Activated T-cell treated with anti-CD3 and anti-CD28 coated beads for 48 hours (primary cell): ENCODE results near the gene UBA5.

Source experiments
- DNase-seq: peaks from one replicate; pipeline ENCODE4 v3.0.0-alpha.2; 2020; ENCODE audit warnings: low read depth

Gene UBA5

DNA sequence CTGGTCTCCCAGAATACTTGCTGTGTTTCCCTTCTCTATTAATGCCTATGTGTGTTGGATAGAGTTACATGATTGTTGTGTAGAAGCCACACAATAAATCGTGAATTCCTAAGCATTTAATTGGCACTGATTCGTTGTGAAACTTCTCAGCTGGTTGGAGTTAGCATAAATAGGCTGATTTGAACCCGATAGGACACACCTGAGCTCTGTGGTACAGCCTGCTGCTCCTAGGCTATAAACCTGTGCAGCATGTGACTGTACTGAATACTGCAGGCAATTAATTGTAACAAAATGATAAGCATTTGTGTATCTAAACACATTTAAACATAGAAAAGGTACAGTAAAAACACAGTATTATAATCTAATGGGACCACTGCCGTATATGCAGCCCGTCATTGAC is 5.4 kb upstream of the UBA5 start:
- no peak for DNase-seq

DNA sequence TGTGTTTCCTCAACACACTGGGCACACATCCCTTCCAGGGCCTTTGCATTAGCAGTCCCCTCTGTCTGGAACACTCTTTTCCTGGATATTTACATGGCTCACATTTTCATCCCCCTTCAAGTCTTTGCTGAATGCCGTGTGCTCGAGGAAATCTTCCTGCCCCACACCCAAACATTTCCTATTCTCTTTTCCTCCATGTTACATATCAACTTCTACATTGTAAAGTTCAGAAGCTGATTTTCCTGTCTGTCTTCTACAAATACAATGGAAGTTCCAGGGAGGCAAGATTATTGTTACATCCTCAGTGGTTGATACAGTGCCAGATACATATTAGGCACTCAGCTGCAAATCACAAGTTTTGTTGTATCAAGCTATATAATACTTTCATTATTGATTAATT is 4.7 kb upstream of the UBA5 start:
- no peak for DNase-seq

DNA sequence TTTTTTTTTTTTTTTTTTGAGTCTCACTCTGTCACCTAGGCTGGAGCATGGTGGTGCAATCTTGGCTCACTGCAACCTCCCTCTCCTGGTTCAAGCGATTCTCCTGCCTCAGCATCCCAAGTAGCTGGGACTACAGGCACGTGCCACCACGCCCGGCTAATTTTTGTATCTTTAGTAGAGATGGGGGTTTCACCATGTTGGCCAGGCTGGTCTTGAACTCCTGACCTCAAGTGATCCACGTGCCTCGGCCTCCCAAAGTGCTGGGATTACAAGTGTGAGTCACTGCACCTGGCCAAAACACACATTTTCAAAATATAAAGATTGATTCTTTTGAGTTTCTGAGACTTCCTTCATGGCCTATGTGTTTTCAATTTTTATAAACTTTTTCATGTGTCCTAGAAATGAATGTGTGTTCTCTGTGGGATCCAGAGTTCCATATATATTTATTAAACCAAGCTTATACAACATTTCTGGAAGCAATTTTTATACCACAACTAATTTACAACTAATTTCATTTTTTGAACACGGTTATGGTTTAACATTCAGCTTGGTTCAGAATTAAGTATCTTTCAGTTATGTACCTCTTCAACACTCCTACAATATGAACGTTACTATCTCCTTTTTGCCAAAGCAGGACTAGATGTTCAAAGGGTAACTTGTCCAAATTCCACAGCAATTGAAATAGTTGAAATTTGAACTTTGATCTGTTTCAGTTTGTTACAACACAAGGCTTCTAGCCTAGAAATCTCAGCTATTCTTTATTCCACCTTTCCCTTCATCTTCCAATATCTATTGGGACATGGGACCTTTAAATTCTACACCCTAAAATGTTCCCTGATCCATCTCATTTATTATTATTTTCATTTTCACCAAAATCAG is 2.0 kb upstream of the UBA5 start:
- DNase-seq, result no peak

DNA sequence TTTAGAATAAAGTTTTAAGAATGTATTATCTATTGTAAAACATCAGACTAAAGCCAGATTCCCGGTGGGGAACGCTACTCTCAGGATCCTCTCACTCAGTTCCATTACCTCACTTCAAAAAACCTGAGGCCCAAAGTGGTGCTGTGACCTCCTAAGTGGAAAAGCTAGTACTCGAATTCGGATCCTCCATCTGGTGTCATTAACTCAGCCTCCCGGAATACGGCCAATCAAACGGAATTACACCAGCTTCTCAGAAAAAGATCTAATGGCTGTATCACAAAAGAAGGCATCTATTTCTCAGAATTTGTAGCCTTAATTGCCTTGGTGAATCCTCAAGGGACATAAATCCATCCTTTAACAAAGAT is 1.1 kb upstream of the UBA5 start:
- DNase-seq, result no peak

DNA sequence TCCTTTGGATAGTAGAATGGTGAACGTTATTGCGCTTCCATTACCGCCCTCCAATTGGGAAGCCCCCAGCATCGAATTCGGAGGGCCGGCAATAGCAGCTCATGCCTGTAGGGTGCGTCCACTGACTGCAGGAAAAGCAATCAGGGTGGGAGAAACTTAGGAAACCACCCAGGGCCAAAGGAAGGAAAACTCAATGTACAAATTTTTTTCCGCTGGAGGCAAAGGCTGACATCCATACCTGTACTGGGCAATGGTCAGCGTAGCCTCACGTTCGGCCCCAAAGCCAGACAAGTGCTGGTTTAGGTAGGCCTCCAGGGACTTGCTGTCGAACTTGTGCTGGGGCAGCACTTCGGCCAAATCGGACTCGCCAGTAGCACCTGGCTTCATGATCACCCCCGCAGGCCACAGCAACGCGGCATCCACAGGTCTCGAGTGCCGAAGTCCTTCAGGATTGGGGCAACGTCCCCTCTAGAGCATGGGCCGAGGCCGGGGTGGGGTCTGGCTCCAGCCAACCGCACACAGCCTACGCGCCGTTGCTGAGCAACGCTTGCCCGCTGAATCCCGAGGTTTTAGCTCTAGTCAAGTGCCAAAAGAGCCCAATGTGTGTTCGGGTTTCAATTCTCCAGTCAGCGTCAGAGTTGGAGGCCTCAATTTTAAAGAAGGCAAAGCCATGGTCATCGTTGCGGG is 621 bp upstream of the UBA5 start, which contains the start of gene ACAD11:
Gene ACAD11 (minus strand): TSS at position 445 of the 687 bp plus-strand sequence. CDS start 58 bp downstream, at position 387.
- DNase-seq, result peak; percentile 20

DNA sequence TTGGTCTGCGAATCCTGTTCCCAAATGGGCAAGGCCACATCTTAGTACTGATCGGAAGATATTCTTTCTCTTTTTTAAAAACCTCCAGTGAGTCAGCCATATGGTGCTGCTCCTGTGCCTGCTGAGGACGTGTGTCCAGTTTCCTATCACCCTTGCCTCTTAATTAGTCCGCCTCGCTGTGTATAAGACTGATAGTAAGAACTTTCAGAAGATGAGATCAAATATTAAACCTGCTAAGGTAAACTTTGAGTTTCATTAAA is 612 bp downstream of the UBA5 start:
- DNase-seq, result no peak

DNA sequence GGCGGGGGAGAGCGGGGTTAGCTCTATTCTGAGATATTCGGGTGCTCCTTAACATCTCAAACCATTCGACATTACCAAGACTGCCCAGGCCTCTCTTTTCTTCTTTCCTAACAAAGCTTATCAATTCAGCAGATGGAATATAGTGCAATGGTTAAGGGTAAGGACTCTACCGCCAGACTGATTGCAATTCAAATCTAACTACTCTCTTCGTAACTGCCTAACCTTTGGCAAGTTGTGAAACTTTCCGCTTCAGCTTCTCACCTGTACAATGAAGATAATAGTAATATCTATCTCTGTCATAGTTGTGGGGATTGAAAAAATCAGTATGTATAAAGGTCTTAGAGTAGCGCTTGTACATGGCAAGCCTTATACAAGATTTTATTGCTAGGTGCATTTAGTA is 972 bp downstream of the UBA5 start:
- DNase-seq, result no peak

DNA sequence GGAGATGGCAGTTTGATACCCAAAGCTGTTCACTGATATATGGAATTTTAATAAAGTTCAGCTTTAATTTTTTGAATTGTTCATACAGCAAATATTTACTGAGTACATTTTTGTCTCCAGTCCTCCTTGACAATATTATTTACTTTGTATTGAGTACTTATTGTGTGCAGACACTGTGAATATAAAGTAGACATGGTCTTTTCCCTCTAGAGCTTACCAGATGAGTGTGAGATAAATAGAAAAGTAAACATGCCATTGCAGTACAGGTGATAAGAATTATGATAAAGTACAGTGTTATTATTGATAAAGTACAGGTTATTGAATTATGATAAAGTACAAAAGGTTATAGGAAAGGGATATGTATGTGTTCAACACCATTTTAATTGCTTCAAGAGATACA is 2.1 kb downstream of the UBA5 start:
- no peak for DNase-seq

DNA sequence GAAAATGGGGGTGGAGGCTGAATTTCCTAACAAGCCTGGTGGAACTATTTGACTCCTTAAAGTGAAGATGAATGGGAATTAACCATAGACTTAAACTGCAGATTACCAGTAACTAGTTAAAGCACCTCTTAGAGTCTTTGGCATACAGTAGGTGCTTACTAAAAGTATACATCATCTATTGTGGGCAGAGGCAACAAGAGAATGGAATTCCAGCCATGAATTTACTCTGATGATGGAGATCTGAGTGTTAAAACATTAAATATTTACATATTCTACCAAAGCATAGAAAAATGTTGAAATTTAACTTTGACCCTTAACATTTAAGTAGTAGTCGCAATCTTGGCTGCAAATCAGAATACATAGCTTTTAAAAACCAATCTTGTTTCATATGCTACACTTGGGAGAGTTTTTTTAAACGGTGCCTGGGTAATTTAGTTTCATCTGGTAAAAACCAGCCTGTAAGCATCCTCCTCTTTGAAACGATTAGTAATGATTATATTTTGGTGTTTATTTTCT is 5.2 kb downstream of the UBA5 start:
- no peak for DNase-seq

DNA sequence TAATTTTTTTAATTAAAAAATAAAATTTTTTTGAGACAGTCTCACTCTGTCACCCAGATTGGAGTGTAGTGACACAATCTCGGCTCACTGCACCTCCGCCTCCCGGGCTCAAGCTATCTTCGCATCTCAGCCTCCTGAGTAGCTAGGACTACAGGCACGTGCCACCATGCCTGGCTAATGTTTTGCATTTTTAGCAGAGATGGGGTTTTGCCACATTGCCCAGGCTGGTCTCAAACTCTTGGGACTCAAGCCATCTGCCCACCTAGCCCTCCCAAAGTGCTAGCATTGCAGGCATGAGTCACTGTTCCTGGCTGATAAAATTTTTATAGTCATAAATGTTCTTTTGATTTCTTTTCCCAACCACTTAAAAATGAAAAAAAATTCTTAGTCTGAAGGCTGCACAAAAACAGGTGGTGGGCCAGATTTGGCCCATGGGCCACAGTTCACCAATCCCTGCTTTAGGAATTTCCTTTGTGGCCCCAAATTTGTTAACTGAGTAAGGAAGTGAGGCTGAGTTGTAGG is 9.2 kb downstream of the UBA5 start:
- no peak for DNase-seq

DNA sequence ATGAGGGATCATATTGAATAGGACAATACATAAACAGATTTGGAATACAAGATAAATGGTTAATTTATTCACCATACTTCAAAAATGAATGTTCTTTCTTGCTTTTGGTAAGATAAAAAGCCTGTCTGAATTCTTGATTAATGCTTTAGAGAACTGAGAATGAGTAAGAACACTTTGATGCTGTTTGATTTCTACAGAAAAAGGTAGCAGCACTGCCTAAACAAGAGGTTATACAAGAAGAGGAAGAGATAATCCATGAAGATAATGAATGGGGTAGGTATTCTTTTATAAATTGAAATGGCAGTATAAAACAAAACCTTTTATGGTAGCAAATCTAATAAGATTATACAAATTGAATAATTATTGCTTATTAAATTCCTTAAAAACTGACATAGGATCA is 15.3 kb downstream of the UBA5 start:
- no peak for DNase-seq

DNA sequence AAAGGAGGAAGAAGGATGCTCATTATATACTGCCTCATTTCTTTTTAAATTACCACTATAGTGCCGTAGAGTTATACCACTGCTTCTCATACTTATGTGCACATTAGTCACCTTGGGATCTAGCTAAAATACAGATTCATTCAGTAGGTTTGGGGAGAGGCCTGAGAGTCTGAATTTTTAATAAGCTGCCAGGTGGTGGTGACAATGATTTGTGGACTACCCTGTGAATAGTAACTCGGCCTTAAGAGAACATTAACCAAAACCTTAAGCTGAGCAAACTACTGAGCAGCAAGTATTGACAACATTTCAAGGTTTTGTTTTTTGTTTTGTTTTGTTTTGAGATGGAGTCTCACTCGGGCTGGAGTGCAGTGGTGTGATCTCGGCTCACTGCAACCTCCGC is 19.8 kb downstream of the UBA5 start:
- DNase-seq, result no peak

DNA sequence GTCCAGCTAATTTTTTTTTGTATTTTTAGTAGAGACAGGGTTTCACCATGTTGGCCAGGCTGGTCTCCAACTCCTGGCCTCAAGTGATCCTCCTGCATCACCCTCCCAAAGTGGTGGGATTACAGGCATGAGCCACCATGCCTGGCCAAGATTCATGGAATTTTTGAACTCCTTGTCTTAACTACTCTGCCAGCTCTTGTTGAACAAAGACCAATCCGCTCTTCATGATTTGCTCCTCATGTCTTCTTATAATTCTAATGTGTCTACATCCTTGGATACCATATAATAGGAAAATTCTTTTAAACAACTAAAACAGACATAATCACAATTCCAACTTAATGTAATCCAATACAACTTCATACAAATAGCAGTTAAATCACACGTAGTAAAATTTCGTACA is 21.3 kb downstream of the UBA5 start:
- DNase-seq, result no peak

DNA sequence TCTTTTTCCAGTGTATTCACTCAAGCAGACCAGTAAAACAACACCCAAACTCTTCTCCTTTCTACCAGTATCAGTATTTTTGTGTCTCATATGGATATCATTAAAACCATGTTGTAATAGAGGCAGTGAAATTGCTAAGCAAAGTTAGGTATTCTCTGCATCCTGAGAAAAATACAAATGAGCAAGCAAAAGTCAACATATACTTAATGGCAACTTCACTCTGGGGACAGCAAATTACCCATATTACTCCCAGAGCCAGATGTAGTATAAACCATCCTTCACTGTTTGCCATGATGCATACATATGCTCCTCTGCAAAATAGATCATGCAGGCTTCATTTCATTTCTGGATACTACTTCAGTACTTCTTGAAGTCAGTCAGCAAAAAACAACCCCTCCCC is 22.1 kb downstream of the UBA5 start:
- DNase-seq, result no peak

DNA sequence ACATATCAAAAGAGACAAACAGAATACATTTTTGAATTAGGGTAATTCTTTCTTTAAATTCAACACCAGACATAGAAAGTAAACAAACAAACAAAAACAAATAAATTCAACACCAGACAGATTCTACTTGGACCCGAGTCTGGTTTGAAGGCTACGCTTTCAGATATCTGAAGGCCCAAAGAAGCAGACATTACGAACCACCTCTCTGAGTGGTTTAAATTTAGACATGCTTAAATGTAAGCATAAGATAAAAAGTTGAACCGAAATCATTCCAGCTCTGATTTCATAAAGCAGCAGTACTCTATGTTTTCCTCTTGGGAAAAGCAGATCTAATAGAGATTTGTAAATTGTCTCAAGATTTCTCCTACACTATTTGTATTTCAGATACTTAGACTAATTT is 29.9 kb downstream of the UBA5 start:
- DNase-seq, result no peak

DNA sequence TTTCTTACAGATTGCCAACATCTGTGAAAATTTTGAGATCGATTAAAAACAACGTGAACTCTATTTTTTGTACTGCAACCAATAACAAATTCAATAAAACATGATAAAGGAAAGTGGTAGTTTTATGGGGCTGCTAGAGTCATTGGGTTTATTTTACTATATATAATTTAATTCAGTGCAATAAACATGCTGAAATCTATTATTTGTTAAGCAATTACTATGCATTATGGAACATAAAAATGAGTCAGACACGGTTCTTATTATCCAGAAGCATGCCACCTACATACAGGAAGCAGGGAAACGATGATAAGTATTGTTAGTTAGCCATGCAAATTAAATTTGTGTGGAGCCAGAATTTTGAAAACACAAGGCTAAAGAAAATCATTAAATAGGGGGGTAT is 34.9 kb downstream of the UBA5 start:
- no peak for DNase-seq

DNA sequence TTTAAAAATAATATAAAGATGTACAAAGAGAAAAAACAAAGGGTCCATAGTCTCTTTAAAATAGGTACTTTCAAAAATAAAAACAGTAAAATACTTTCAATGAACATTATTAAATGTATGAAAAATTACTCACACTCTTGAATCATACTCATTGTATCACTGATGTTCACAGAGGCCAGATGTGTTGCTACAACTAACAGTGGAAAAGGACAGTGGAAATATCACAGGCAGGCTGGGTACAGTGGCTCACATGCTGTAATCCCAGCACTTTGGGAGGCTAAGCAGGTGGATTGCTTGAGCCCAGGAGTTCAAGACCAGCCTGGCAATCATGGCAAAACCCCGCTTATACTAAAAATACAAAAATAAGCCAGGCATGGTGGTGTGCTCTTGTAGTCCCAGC is 35.3 kb downstream of the UBA5 start:
- DNase-seq, result no peak

DNA sequence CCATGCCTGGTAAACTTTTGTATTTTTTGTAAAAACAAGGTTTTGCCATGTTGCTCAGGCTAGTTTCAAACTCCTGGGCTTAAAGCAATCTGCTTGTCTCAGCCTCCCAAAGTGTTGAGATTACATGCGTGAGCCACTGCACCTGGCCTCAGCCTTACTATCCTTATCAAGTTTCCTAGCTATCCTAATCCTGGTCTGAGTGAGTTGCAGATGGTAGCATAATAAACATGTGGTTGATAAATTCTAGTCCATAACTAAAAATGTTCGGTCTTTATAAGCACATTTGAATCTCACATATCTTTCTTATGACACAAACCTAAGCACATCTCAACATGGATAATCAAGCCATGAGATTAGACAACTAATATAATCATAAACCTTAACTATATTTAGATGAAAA is 43.6 kb downstream of the UBA5 start:
- DNase-seq, result no peak

DNA sequence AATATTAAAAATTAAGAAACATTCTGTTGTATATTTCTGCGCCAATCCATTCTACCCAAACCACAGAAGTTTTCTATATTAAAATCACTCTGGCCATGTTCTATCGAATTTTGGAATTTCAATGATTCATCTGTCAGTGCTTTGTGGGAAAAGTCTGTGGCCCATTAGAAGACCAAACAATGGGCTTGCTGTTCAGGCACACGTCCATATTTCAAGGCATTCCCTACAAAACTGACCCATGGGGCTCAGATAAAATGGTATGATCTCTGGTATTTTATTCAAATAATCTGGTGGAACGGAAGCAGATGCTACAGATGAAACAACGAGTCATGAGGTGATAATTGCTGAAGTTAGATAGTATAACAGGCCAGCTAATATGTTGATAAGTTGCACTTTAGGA is 49.6 kb downstream of the UBA5 start:
- DNase-seq, result no peak

DNA sequence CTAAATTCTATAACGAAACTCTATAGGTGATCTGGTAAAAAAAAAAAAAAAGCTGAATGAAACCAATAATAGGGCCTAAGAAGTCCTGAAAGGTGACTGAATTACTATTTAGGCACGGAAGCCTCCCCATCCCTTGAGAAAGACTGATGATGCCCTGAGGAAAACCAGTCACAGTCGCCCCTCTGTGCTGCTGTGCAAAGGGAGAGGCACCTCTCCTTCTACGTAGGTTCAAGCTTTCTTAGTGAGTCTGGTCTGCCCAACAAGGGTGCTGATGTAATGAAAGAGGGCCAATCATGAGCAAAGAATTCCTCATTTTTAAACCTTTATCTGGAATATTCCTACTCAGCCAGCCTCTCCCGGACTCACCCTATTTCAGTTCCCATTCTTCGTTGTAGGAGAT is 50.2 kb downstream of the UBA5 start:
- no peak for DNase-seq

DNA sequence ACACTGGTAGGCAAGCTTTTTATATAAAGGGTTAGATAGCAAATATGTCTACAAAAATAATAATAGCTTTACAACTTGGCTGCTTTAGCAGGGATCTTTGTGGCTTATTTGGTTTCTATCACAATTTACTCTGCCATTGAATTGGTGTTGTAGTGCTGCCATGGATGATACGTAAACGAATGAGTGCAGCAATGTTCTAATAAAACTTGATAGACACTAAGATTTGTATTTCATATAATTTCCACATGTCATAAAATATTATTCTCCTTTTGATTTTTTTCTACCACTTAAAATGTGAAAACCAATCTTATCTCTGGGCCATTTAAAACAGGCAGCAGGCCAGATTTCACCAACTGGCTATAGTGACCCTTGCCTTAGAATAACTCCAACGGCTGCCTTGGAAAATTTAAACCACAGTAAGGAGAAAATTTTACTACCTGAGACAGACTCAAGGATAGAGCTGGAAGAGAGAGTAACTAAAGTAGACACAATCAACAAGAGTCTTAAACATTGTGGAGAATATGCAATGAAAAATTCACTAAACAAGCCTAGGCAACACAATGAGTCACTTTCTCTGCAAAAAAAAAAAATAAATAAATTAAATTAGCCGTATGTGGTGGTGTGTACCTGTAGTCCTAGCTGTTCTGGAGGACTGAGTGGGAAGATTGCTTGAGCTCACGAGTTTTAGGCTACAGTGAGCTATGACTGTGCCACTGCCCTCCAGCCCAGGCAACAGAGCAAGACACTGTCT is 54.0 kb downstream of the UBA5 start:
- no peak for DNase-seq

DNA sequence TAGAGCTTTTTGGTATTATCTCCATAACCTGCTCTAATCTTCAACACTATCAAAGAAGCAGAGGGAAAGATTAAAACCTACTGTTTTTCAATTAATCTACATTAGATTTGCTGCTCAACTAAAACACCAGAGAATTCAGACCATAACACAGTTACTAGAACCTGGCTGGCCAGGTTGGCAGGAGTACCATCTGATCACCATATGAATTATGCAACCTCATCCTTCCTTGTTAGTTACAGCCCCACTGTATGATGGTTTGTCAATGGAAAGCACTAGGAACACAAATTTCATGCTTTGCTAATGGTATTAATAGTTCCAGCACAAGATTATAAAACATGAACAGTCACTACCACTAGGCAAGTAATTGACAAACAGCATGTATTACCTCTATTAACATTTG is 56.2 kb downstream of the UBA5 start:
- no peak for DNase-seq

DNA sequence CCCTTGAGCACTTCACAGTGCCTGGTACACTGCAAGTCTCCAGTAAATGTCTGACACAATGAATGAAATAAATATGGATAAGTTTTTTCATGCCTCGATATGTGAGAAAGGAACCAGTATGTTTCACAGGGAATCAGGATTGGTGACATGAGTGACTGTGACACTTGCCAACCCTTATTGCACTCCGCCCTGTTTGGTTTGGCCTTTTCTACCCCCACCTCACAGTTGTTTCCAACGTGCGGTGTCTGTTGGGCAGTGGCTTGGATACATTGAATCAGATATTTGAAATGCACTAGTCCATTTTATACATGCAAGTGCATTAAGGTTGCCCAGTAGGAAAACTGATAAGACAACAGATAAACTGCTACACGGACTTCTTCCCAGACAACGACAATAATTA is 60.1 kb downstream of the UBA5 start:
- no peak for DNase-seq
